NCI-H1417 treated with DMSO at 0.1 percent for 48 hours (cell line): ENCODE data around the gene C1QTNF9B.
A peak's percentile ranks its signal among the peaks of the same experiment; 100 is the strongest.
"Not testable (repeated sequence)": the region's sequence is repeated elsewhere in the genome, so short reads cannot be mapped to it uniquely, and the experiment has no call there.

Source experiments
- DNase-seq: peaks from one replicate; lab custom pipeline; 2025; lab: John Stamatoyannopoulos, UW

C1QTNF9B gene

GRCh38 chr13:23894746-23895145, 2.6 kb downstream of the C1QTNF9B start:
- not testable (repeated sequence) for DNase-seq

- not testable (repeated sequence) for DNase-seq
Observed at GRCh38 chr13:23893791-23894190, 3.5 kb downstream of the C1QTNF9B start.

GRCh38 chr13:23889615-23890607, 7.4 kb downstream of the C1QTNF9B start:
- DNase-seq, result no peak

GRCh38 chr13:23888658-23889614, 8.4 kb downstream of the C1QTNF9B start, which contains the start of gene MIPEP:
TSS of gene MIPEP (minus strand) at chr13:23889400. CDS start at chr13:23889320, 80 bp downstream.
- DNase-seq, result peak; percentile 46

GRCh38 chr13:23884361-23884760, 12.9 kb downstream of the C1QTNF9B start:
- not testable (repeated sequence) for DNase-seq

GRCh38 chr13:23883255-23883654, 14.0 kb downstream of the C1QTNF9B start:
- DNase-seq, result no peak

- DNase-seq, result not testable (repeated sequence)
Observed at GRCh38 chr13:23881402-23881800, 15.9 kb downstream of the C1QTNF9B start.

GRCh38 chr13:23880493-23881401, 16.6 kb downstream of the C1QTNF9B start:
- DNase-seq, result not testable (repeated sequence)

- DNase-seq, result no peak
Observed at GRCh38 chr13:23877286-23877685, 20.0 kb downstream of the C1QTNF9B start.

- no peak for DNase-seq
Observed at GRCh38 chr13:23876265-23876664, 21.0 kb downstream of the C1QTNF9B start.

- DNase-seq, result no peak
Observed at GRCh38 chr13:23871616-23872220, 25.6 kb downstream of the C1QTNF9B start.

- no peak for DNase-seq
Observed at GRCh38 chr13:23870356-23871140, 26.8 kb downstream of the C1QTNF9B start.

- DNase-seq, result no peak
Observed at GRCh38 chr13:23868521-23868920, 28.8 kb downstream of the C1QTNF9B start.

- no peak for DNase-seq
Observed at GRCh38 chr13:23867027-23867491, 30.2 kb downstream of the C1QTNF9B start.

GRCh38 chr13:23866420-23867026, 30.8 kb downstream of the C1QTNF9B start:
- no peak for DNase-seq

GRCh38 chr13:23865906-23866305, 31.4 kb downstream of the C1QTNF9B start:
- no peak for DNase-seq

- no peak for DNase-seq
Observed at GRCh38 chr13:23865026-23865425, 32.3 kb downstream of the C1QTNF9B start.

- no peak for DNase-seq
Observed at GRCh38 chr13:23861310-23861709, 36.0 kb downstream of the C1QTNF9B start.

GRCh38 chr13:23859904-23860303, 37.4 kb downstream of the C1QTNF9B start:
- DNase-seq, result no peak
